ENCODE data around the gene SH3RF3. TPM values are rescaled to one million over a fixed set of nuclear protein-coding genes. Genes with fewer than 3 reads are reported as not detected.

Gene SH3RF3
- total and polyA plus RNA-seq, 9 of the 15 experiments (the other 6 are each of a cell fraction or from before 2014, with no cell fraction given) = 0.02 TPM; not detected in 8

DNA sequence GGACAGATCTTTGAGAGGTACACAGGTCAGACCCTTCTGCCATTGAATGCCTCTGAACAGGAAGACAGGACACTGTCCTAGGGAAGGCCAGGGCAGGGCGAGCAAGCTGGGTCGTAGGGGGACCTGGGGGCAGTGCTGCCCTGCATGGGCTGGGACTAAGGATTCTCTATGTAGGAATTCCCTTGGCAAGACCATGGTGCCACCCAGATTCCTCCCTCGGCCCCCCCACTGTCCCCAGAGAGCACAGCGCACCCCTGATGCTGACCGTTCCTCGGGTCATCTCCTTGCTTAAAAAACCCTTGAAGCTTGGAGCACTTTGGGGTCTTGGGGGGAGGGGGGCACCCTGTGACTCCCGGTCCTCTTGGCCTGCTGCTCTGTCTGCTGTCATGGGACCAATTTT is 289.7 kb downstream of the SH3RF3 start (continued):
- no peak for TF ChIP-seq MYNN (IDR thresholded peaks at IDR 0.05)
- no peak for TF ChIP-seq MYNN (CRISPR knock-in tag; IDR thresholded peaks at IDR 0.05)
- no peak for TF ChIP-seq GTF2F1 (IDR thresholded peaks at IDR 0.05; ENCODE audit: low read depth, low read length)
- TF ChIP-seq ZNF766 (CRISPR knock-in tag; conservative IDR thresholded peaks at IDR 0.05) = no peak
- TF ChIP-seq ZNF124 (CRISPR knock-in tag; IDR thresholded peaks at IDR 0.05) = no peak
- no peak for TF ChIP-seq RCOR1 (IDR thresholded peaks at IDR 0.05; ENCODE audit: borderline replicate concordance in 1 of 2, low read depth in 2 of 2, low read length in 2 of 2)
- TF ChIP-seq PTTG1 (tag; IDR thresholded peaks at IDR 0.05; ENCODE audit: low read depth) = no peak
- no peak for TF ChIP-seq MED1 (CRISPR knock-in tag; IDR thresholded peaks at IDR 0.05; ENCODE audit: borderline replicate concordance)
- no peak for TF ChIP-seq XRCC4 (IDR thresholded peaks at IDR 0.05; ENCODE audit: extremely low read depth, insufficient read depth, insufficient read length)

GRCh38 chr2:109419171-109419756 is 290.3 kb downstream of the SH3RF3 start:
- Histone ChIP-seq H3K4me3 (no peak overlapping the region), H3K27me3 (ENCODE audit: control insufficient read depth in 2 of 2, insufficient read depth in 2 of 2, low read length in 2 of 2) (peaks cover 0 to 71% of the 10 kb centered on the region in 2 experiments; a peak in 3 of 5 replicates), H3K27ac (ENCODE audit: extremely low read depth, low read depth, low read length) (no peak overlapping the region), H3K79me2 (ENCODE audit: control insufficient read depth, insufficient read depth, low read length) (no peaks in the 10 kb centered on the region), H3K9me3 (replicated peaks; ENCODE audit: control insufficient read depth, insufficient read depth, low read depth, low read length) (no peaks in the 10 kb centered on the region), H3K4me2 (ENCODE audit: insufficient read depth, low read length) (no peak overlapping the region), H3K9ac (ENCODE audit: insufficient read depth in 1 of 2, low read depth in 2 of 2, low read length in 2 of 2) (no peak overlapping the region), H3K9me1 (ENCODE audit: control insufficient read depth, insufficient read depth, low read length) (no peaks in the 10 kb centered on the region), H2AFZ (ENCODE audit: low read depth, low read length) (no peak overlapping the region), H3K4me1 (replicated peaks in 1 of 2; ENCODE audit: control insufficient read depth in 2 of 2, insufficient read depth in 2 of 2, low read length in 2 of 2) (no peaks in the 10 kb centered on the region; a peak in 1 of 5 replicates), H4K20me1 (replicated peaks; ENCODE audit: control insufficient read depth, insufficient read depth, low read length) (peaks cover 3% of the 10 kb centered on the region; the same call in 1 of the 2 replicates), H3K36me3 (ENCODE audit: control insufficient read depth, insufficient read depth, low read length) (no peaks in the 10 kb centered on the region)
- no peak for ATAC-seq
- POLR2A ChIA-PET = no interaction called here
- intact Hi-C loops (cut with micrococcal nuclease) (no loop called here), in situ Hi-C loops (cut with MboI) (no loop called here)
- DNase-seq (ENCODE audit: extremely low read depth in 1 of 4, low spot score in 3 of 4) = no peak
- no TSS peak for BruUV-seq (replicated peaks)
- WGBS (ENCODE audit: insufficient coverage, low coverage, missing lambda C conversion rate) = 2% methylated on average over 15 of the region's 15 CpGs
- FAIRE-seq = no peak
- CTCF ChIA-PET (ENCODE audit: low intra/inter-chr PET ratio) = no interaction called here
- no peak for TF ChIP-seq SETDB1 (IDR thresholded peaks at IDR 0.05; ENCODE audit: low read length)
- TF ChIP-seq HNRNPK (IDR thresholded peaks at IDR 0.05; ENCODE audit: low read depth, low read length, poor library complexity, severe bottlenecking) = no peak
- TF ChIP-seq MAFF (IDR thresholded peaks at IDR 0.05; ENCODE audit: low read length) = no peak
- TF ChIP-seq BMI1 (IDR thresholded peaks at IDR 0.05; ENCODE audit: low read length) = no peak
- TF ChIP-seq ZNF584 (CRISPR knock-in tag; IDR thresholded peaks at IDR 0.05; ENCODE audit: low read depth) = no peak
- TF ChIP-seq TCF7 (IDR thresholded peaks at IDR 0.05; ENCODE audit: borderline replicate concordance) = no peak
- no peak for TF ChIP-seq PRMT5 (CRISPR knock-in tag; IDR thresholded peaks at IDR 0.05)
- no peak for TF ChIP-seq MTA3 (IDR thresholded peaks at IDR 0.05; ENCODE audit: borderline replicate concordance)
- TF ChIP-seq HNRNPUL1 (IDR thresholded peaks at IDR 0.05; ENCODE audit: low read length) = no peak
- no peak for TF ChIP-seq ZNF133 (CRISPR knock-in tag; IDR thresholded peaks at IDR 0.05)
- TF ChIP-seq NR2C2 (CRISPR knock-in tag; IDR thresholded peaks at IDR 0.05) = no peak
- TF ChIP-seq NR2C2 (tag; IDR thresholded peaks at IDR 0.05) = no peak
- no peak for TF ChIP-seq CAMTA2 (CRISPR knock-in tag; conservative IDR thresholded peaks at IDR 0.05)
- no peak for TF ChIP-seq ZNF165 (CRISPR knock-in tag; IDR thresholded peaks at IDR 0.05; ENCODE audit: borderline replicate concordance)
- no peak for TF ChIP-seq ZNF316 (IDR thresholded peaks at IDR 0.05)
- TF ChIP-seq ZNF175 (CRISPR knock-in tag; IDR thresholded peaks at IDR 0.05; ENCODE audit: low read depth) = no peak
- no peak for TF ChIP-seq SMARCA4 (IDR thresholded peaks at IDR 0.05)
- no peak for TF ChIP-seq FOXM1 (IDR thresholded peaks at IDR 0.05; ENCODE audit: low read depth)
- TF ChIP-seq FOXM1 (CRISPR knock-in tag; IDR thresholded peaks at IDR 0.05; ENCODE audit: low read depth) = no peak
